CD4-positive, alpha-beta T cell treated with Interleukin-12 subunit alpha and Interleukin-12 subunit beta, for 1 hour (primary cell): ENCODE data around the gene INO80D.

Experiments used
- DNase-seq: peaks from one replicate; pipeline ENCODE4 v3.0.0-alpha.2; 2020

Gene INO80D

DNA sequence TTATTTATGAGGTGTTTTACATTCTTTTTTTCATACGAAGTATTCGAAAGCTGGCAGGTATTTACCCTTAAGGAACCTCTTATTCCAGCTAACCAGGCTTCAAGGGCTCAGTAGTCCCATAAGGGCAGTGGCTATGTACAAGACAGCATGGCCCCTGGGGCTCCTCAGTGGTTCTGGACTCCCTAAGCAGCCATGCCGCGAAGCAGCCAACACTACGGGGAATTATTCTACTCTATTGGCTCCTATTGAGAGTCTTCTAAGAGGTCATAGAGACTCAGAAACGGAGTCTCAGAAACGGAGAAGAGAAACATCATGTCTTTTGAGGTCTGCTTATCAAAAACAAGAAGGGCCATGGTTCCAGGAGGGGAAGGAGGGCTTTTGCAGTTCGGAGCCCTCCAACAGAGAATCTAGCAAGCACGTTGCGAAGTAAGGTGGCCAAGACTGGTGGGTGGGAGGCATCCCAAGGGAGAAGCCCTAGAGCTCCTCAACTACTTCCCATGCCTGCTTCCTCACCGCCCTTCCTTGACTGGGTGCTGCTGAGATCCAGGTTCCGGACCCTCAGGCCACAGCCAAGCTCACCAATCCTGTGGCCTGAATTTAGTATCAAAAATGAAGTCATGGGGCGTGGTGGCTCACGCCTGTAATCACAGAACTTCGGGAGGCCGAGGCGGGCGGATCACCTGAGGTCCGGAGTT, 109.7 kb downstream of the INO80D start:
- no peak for DNase-seq

DNA sequence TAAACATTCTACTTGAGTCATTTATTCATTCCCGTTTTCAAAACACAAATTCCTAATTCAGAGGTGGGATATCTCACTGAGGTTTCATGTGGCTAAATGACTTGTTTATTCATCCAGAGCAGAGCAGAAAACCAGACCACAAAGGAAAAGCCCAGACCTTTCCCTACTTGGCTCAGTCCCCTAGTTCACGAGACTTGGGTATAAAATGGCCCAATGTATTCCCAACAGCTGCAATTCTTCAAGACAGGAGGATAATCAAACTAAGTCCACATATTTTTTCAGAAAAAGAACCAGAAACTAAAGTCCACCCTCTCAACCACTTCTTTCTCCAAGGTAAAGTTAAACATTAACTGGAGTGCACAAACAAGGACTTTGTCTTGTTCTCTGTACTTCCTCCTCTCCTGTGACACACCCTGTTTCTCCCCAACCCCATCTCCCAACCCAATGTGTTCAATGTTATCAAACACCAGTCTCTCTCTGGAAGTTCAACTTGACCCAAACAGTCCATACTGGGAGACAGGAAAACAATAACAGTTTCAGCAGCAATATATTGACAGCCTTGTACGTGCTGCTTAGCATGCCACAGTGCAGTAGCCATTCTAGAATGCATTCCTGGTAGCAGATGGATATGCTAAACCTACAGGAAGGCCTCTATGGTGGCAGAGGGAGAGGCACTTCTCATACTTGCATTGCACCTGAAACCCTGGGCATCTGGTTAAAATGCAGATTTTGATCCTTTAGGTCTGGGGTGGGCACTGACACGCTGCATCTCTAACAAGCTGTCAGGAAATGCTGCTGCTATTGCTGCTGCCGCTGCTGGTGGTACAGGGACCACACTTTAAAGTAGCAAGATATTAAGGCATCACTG, 110.7 kb downstream of the INO80D start:
- DNase-seq: no peak

DNA sequence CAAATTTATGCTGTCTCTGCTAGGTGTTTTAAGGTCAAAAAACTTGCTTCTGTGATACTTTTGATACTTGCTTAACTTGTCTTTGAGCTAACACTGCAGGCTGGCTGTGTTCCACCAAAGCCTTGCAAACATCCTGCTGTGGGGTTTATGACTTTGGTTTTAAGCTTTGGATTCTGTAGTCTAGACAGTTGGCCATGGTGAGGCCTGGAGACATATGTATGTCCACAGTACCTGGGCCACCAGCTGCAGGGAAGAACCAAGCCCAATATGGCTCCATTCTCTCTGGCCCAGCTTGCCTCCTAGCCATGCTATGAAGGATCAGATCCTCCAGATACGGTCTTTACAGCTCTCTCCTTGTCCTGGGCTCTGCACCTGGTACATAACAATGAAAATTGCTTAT, 113.9 kb downstream of the INO80D start:
- no peak for DNase-seq

- DNase-seq: no peak
Observed at GRCh38 chr2:205970348-205970747, 115.6 kb downstream of the INO80D start.

- no peak for DNase-seq
Observed at GRCh38 chr2:205969584-205969983, 116.4 kb downstream of the INO80D start.

DNA sequence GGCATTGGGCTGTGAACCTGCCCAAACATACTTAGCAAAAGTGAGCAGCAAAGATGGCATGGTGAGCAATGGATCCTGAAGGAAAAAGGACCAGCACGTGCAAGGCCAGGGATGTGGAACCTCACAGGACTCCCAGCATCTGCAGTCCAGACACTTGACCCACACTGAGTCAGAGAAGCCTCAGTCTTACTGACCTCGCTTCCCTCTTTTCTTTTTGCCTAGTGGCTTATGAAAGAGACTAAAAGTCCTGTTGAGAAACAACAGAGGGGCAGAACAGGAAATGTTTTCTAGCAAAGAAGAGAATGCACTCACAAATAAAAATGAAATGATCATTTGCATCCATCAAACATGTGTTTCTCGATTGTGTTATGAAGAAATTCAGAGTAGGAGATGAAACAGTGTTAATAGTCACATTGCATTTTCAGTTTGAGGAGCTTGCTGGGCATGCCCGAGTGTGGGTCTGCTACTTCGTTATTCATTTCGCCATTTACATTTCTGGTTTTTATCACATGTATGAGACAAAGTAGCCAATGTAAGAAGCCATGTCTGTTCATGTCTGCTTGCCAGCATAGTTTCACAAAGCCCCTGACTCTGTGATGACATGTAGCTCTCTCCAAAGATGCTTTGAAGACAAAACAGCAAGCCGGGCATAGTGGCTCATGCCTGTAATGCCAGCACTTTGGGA, 118.4 kb downstream of the INO80D start:
- no peak for DNase-seq

DNA sequence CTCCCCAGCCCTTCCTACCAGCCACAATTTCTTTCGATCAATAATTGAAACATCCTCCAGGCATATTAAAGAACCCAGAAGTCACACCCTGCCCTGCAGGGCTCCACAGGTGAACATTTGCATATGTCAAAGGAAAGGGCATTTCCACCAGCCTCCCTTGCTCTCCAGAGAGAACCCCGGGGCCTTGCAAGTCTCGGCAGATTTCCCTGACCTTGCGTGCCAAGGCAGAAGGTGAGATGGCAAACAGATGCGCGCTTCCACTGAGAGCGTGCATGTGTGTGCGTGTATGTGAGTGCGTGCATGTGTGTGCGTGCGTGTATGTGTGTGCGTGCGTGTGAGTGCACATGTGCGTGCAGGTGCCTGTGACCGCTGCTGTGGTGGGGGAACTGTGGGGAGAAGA, 120.3 kb downstream of the INO80D start:
- no peak for DNase-seq

GRCh38 chr2:205964111-205964761, 121.7 kb downstream of the INO80D start:
- DNase-seq: no peak

- DNase-seq: no peak
Observed at GRCh38 chr2:205959521-205959920, 126.5 kb downstream of the INO80D start.

- peak; percentile 7 for DNase-seq
Observed at GRCh38 chr2:205957452-205958154, 128.4 kb downstream of the INO80D start.

- DNase-seq: no peak
Observed at GRCh38 chr2:205954707-205955106, 131.3 kb downstream of the INO80D start.

DNA sequence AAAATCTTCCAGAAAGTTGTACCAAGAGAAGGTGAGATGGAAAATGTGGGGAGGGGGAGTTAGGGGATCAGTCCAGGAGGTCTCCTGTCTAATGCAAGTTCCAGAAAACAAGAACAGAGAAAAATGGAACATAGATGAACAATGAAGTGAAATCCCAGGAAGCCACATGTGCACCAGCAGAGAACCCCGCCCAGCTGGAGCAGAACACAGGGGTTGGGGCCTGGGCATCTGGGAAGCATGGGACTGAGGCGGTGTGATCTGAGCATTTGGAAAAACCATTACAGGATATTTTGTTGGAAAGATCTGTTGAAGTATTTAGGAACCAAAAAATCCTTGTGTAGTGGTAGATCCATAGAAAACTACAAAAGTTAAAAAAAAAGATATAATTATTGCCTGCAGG, 133.7 kb downstream of the INO80D start:
- DNase-seq: no peak

DNA sequence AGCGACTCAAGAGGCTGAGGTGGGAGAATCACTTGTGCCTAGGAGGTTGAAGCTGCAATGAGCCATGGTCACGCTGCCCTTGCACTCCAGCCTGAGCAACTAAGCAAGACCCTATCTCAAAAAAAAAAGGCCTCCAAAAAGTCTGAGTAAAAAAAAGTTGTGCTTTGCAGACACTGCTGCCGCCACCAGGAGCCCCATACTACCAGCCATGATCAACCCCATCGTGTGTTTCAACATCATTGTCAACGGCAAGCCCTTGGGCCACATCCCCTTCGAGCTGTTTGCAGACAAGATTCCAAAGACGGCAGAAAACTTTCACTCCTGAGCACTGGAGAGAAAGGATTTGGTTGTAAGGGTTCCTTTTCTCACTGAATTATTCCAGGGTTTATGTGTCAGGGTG, 137.1 kb downstream of the INO80D start:
- no peak for DNase-seq

GRCh38 chr2:205948496-205948837, 137.5 kb downstream of the INO80D start:
- no peak for DNase-seq

DNA sequence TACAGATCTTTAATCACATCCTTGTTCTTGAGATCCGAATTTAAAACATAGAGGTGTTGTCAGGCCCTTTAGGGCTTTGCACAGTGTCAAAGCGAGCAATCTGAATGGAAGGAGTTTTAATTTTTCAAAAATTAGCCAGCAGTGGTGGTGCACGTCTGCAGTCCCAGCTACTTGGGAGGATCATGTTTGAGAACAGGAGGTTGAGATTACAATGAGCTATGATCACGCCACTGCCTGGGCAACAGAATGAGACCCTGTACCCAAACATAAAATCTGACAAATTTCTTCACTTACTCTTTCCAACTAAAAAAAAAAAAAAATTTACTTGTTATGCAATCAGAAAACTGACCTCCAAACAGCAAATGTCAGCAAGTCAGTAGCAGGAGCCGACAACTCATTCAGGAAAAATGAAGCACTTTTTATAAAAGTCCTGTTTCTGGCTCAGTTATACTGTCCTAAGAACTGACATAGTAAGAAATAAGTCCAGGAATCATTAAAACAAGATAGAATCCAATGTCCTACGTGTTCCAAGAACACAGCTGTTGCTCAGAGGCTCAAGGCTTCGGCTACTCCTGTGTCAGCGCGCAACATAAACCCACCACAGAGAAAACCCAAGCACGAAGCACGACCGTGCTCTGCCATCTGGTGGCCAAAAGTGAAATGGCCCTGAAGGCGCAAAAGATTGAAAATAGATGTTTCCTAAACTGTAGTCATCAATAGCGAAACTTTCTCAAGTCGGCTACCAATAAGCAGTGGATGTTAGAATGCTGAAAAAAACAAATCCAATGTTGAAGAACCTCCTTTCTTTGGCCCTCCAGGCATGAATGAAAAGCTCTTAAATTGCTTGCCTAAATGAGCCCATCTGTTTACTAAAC, 138.1 kb downstream of the INO80D start:
- peak; percentile 45 for DNase-seq

GRCh38 chr2:205946226-205946625, 139.7 kb downstream of the INO80D start:
- no peak for DNase-seq
